Cardiac fibroblast (primary cell): ENCODE results near the gene GRB2.

Experiments used
- DNase-seq, 2 donors: peaks; one replicate each; pipeline versions ENCODE4 v3.0.0 to v3.0.0-alpha.2; 2010; ENCODE audit warnings: low read depth in 2 of 2
- H3K4me3 ChIP-seq, 2 donors: replicated peaks in 1 of 2; 1 replicate in 1 of 2; 2 replicates in 1 of 2; pipeline ENCODE4 v1.5.1; 2011; ENCODE audit warnings: low read depth in 2 of 2, low read length in 2 of 2, mild to moderate bottlenecking in 2 of 2, moderate library complexity in 1 of 2
- TF ChIP-seq, protein P1 (sequence below): IDR thresholded peaks from one replicate; pipeline ENCODE4 v1.5.1; 2011; ENCODE audit warnings: low read depth, mild to moderate bottlenecking, low read length, inconsistent platforms

The GRB2 gene

DNA sequence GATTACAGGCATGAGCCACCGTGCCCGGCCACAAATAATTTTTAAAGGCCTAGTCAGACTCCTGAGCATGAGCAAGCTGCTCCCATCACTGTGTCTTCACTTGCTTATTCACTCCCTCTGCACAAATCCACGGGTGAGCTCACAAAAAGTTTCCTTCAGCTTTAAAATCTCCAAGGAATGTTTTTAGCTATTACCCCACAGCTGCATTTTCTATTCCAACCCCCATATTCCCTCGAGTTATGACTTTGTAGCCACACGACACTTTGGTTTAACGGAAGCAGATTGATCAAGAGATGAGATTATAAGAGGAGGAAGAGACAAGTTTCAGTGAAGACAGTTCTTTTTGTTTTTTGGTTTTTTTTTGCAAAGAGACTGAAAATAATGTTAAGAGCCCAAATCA lies 67.1 kb downstream of the GRB2 start:
- no peak overlapping the region for H3K4me3 ChIP-seq
- peak in 1 of 2 donors; percentile 71 for DNase-seq
- TF ChIP-seq, protein P1, sequence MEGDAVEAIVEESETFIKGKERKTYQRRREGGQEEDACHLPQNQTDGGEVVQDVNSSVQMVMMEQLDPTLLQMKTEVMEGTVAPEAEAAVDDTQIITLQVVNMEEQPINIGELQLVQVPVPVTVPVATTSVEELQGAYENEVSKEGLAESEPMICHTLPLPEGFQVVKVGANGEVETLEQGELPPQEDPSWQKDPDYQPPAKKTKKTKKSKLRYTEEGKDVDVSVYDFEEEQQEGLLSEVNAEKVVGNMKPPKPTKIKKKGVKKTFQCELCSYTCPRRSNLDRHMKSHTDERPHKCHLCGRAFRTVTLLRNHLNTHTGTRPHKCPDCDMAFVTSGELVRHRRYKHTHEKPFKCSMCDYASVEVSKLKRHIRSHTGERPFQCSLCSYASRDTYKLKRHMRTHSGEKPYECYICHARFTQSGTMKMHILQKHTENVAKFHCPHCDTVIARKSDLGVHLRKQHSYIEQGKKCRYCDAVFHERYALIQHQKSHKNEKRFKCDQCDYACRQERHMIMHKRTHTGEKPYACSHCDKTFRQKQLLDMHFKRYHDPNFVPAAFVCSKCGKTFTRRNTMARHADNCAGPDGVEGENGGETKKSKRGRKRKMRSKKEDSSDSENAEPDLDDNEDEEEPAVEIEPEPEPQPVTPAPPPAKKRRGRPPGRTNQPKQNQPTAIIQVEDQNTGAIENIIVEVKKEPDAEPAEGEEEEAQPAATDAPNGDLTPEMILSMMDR, result no peak

DNA sequence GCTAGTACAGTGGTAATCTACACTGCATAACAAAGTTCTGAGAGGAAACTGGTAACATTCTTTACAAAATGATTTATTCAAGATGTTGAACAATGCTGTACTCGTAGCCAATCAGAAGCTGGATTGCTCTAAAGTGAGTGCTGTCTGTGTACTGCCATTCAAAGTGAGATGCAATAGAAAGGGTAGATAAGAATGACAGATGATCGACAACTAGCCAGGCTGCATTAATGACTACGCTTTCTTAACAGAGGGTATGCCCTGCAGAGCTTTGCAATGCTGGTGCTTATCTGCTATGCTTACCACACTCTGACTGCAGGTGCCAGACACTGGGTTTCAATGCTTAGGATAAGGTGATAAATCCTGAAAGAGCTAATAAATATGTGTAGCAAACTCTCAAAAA lies 70.2 kb downstream of the GRB2 start:
- TF ChIP-seq, protein P1, result no peak
- no peak overlapping the region for H3K4me3 ChIP-seq
- DNase-seq, result no peak

DNA sequence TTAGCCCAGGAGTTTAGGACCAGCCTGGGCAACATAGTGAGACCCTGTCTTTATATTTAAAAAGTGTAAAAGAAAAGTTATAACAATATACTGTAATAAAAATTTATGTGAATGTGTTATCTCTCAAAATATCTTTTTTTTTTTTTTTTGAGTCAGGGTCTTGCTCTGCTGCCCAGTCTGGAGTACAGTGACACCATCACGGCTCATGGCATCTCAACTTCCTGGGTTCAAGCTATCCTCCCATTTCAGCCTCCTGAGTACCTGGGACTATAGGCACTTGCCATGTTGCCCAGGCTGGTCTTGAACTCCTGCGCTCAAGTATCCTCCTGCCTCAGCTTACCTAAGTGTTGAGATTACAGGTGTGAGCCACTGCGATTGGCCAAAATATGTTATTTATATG lies 70.8 kb downstream of the GRB2 start:
- no peak overlapping the region for H3K4me3 ChIP-seq
- TF ChIP-seq, protein P1, result no peak
- DNase-seq, result no peak

DNA sequence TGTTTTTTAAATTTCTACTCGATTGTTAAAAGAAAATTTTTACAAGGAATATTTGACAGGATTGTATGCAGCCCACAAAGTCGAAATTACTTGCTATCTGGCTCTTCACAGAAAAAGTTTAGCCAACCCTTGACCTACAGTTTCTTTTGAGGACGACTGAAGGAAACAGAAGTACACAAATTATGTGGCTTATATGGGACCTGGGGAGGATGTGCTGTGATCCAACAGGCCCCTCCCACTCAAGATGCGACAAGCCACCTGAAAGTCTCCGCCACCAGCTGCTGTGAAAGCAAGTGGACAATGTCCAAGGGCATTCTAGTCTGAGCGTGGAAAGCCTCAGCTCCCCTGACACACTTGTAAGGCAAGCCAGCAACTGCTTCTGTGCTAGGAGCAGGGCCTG lies 73.8 kb downstream of the GRB2 start:
- DNase-seq, result no peak
- TF ChIP-seq, protein P1, result no peak
- no peak overlapping the region for H3K4me3 ChIP-seq

DNA sequence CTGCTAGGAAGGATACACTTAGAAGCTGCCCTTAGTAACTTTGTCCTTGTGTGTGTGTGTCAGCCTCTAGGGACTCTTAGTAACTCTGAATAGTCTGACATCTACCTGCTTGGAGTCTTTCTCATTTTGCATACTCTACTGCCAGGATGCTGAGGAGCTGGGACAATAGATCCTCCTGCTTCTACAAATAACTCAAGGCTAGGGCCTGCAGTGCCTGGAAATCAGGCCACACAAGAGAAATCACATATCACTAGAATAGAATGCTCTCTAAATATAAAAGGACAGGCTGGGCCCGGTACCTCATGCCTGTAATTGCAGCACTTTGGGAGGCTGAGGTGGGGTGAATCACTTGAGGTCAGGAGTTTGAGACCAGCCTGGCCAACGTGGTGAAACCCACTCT lies 77.7 kb downstream of the GRB2 start:
- DNase-seq, result no peak
- TF ChIP-seq, protein P1, result no peak
- no peak overlapping the region for H3K4me3 ChIP-seq

DNA sequence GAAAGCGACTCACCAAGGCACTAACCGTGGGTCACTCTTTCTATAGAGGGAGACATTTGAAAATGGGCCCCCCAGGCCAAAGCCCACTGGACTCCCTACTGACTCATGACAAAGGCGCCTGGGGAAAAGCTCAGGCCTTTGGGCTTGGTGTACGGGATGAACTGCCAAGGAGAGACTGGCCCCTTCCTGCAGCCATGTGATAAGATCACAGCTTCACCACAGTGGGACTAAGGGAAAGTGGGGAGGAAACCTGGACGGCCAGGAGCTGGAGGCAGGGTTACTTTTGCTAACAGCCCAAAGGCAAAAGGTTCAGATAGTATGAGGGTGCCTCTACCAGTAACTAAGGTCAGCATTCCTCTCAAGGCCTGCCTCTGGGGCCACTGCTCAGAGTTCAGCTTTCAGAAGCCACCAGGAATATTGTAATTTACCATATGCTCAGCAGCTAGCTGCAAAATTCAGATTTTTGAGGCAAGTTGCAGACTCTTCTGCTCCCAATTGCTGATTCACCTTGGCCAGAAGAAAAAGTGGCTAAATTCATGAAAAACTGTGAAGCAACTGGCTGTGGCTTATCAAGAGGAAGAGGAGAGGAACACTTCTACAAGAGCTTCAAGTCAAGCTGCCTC lies 79.1 kb downstream of the GRB2 start:
- TF ChIP-seq, protein P1, result no peak
- H3K4me3 ChIP-seq, result no peak overlapping the region
- peak; percentile 66 to 76 for DNase-seq

DNA sequence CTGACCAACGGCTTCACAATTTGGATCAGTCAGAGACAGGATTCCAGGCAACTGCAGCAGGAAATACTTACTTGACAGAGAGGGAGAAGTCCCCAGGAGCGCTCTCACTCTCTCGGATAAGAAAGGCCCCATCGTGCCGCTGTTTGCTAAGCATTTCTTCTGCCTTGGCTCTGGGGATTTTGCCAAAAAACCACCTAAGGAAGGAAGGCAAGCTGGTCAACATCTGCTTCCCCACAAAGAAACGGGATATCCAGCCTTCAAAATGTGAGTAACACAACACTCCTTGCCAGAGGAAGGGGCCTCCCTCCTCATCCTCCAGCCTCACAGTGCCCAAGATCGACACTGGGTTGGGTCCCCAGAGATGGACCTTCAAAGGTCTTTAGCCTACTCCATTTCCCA lies 79.7 kb downstream of the GRB2 start:
- H3K4me3 ChIP-seq, result no peak overlapping the region
- TF ChIP-seq, protein P1, result no peak
- DNase-seq, result peak; percentile 72 to 93
